Vagina (tissue), 2 donors: ENCODE results near the gene KBTBD2.
"Not testable (repeated sequence)": the region's sequence is repeated elsewhere in the genome, so short reads cannot be mapped to it uniquely, and the experiment has no call there.

ENCODE experiments used
- CTCF ChIP-seq, 3 experiments: fragments of 450-650 bp in 2 of 3; fragments of 200-600 bp in 1 of 3; sonication (generic) in 1 of 3; IDR thresholded peaks; one replicate each; pipeline ENCODE4 v1.5.1; 2017 to 2019; ENCODE audit warnings: antibody characterized with exemption in 3 of 3, mild to moderate bottlenecking in 2 of 3, moderate library complexity in 2 of 3
- POLR2A ChIP-seq, 2 donors: fragments of 450-650 bp; IDR thresholded peaks; one replicate each; pipeline ENCODE4 v1.6.1; 2017; ENCODE audit warnings: antibody characterized with exemption in 2 of 2, mild to moderate bottlenecking in 2 of 2, moderate library complexity in 2 of 2

DNA sequence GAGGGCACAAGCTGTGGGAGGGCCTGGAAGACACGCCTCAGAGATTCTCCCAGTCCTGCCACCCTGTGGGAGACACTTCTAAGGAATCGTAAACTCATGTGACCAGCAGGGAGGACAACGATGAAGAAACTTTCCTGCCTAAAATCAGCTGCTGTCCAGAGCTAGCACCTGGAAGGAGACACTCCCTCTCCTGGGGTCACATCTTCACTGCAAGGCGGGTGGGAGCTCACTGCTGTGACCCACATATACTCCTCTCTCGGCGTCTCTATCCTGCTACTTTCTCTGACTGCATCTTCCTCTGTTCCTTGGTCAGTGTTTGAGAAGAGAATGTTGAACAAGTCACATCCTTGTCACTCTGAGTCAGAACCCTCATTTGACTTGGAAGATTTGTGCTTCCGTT, 25.4 kb upstream of the KBTBD2 start:
- not testable (repeated sequence) for TF ChIP-seq POLR2A, CTCF (IDR thresholded peaks at IDR 0.05)
